HG02884 (cell line): ENCODE results near the gene ENPEP.
"Not testable (repeated sequence)": the region's sequence is repeated elsewhere in the genome, so short reads cannot be mapped to it uniquely, and the experiment has no call there.

Experiments used
- ATAC-seq: cut with Tn5 transposase; IDR thresholded peaks from one replicate; pipeline ENCODE4 v1.9.1; 2021; ENCODE audit warnings: mild to moderate bottlenecking, moderate library complexity; ENCODE audit not compliant: unreplicated experiment

ENPEP gene

GRCh38 chr4:110475881-110476818, at the start of gene ENPEP:
TSS of gene ENPEP (plus strand) at chr4:110476155. CDS start at chr4:110476415, 260 bp downstream.
- ATAC-seq = no peak

GRCh38 chr4:110431805-110432204, 44.1 kb upstream of the ENPEP start:
- not testable (repeated sequence) for ATAC-seq

- not testable (repeated sequence) for ATAC-seq
Observed at GRCh38 chr4:110437292-110437691, 38.7 kb upstream of the ENPEP start.

GRCh38 chr4:110439209-110439608, 36.7 kb upstream of the ENPEP start:
- not testable (repeated sequence) for ATAC-seq

GRCh38 chr4:110442309-110442708, 33.6 kb upstream of the ENPEP start:
- ATAC-seq = no peak

GRCh38 chr4:110442788-110443187, 33.2 kb upstream of the ENPEP start:
- ATAC-seq = no peak

GRCh38 chr4:110449947-110450346, 26.0 kb upstream of the ENPEP start:
- no peak for ATAC-seq

GRCh38 chr4:110452546-110452945, 23.4 kb upstream of the ENPEP start:
- no peak for ATAC-seq

- no peak for ATAC-seq
Observed at GRCh38 chr4:110454441-110454840, 21.5 kb upstream of the ENPEP start.

GRCh38 chr4:110458494-110459266, 17.3 kb upstream of the ENPEP start:
- ATAC-seq = no peak

GRCh38 chr4:110460074-110460746, 15.7 kb upstream of the ENPEP start:
- ATAC-seq = no peak

GRCh38 chr4:110467400-110467799, 8.6 kb upstream of the ENPEP start:
- ATAC-seq = no peak

GRCh38 chr4:110472583-110473329, 3.2 kb upstream of the ENPEP start:
- no peak for ATAC-seq

- no peak for ATAC-seq
Observed at GRCh38 chr4:110474481-110474880, 1.5 kb upstream of the ENPEP start.

- not testable (repeated sequence) for ATAC-seq
Observed at GRCh38 chr4:110475080-110475479, 875 bp upstream of the ENPEP start.

GRCh38 chr4:110477836-110478235, 1.9 kb downstream of the ENPEP start:
- no peak for ATAC-seq

- no peak for ATAC-seq
Observed at GRCh38 chr4:110480031-110480549, 4.1 kb downstream of the ENPEP start.

GRCh38 chr4:110480746-110481271, 4.9 kb downstream of the ENPEP start:
- ATAC-seq = no peak

GRCh38 chr4:110483516-110483915, 7.6 kb downstream of the ENPEP start:
- ATAC-seq = no peak

- ATAC-seq = peak; percentile 98
Observed at GRCh38 chr4:110484029-110484428, 8.1 kb downstream of the ENPEP start.
